RWPE1 (cell line): ENCODE results near the gene CAVIN3.
A peak's percentile ranks its signal among the peaks of the same experiment; 100 is the strongest.

Experiments used
- CTCF ChIA-PET: fragments of 350-600 bp; sonication (Branson Sonifier 250); formaldehyde crosslinking; extraction: SDS; loops from one replicate; lab custom pipeline; 2021; lab: Yijun Ruan, JAX
- POLR2A ChIA-PET: fragments of 400-600 bp; formaldehyde crosslinking; extraction: SDS; loops from one replicate; lab custom pipeline; 2020; ENCODE audit warnings: antibody characterized with exemption; ENCODE audit not compliant: low non-redundant PET; lab: Yijun Ruan, JAX
- DNase-seq: peaks from one replicate; pipeline ENCODE4 v3.0.0; 2012; ENCODE audit warnings: low spot score
- H3K27ac ChIP-seq: fragments of 450-650 bp; 2 replicates; pipeline ENCODE4 v1.5.1; 2017
- CTCF ChIP-seq: fragments of 450-650 bp; conservative IDR thresholded peaks from 2 replicates; pipeline ENCODE4 v1.5.1; 2017; ENCODE audit warnings: low read depth, mild to moderate bottlenecking

CAVIN3 gene

GRCh38 chr11:6321356-6321755, 1.1 kb upstream of the CAVIN3 start:
- POLR2A ChIA-PET, result no interaction called here
- no peak for DNase-seq
- CTCF ChIA-PET, result interaction anchor here (0.6 to 1.0 kb wide), 2 partner anchors 39 to 75 kb away, joined by 3 read pairs; no protein-coding TSS in a partner anchor
- H3K27ac ChIP-seq, result peak overlapping the region; percentile 99
- TF ChIP-seq CTCF, result no peak

- ChIA-PET CTCF (interaction anchor here (0.9 kb wide), 1 partner anchor 34 kb away, joined by 3 read pairs; no protein-coding TSS in a partner anchor), POLR2A (interaction anchor here (0.6 kb wide), 1 partner anchor 1365 kb away, joined by 5 read pairs; no protein-coding TSS in a partner anchor)
- H3K27ac ChIP-seq, result peak overlapping the region; percentile 99
- peak; percentile 94 for DNase-seq
- no peak for TF ChIP-seq CTCF
Measured at GRCh38 chr11:6319704-6320410, 444 bp downstream of the CAVIN3 start.

GRCh38 chr11:6319001-6319703, 1.1 kb downstream of the CAVIN3 start:
- DNase-seq, result no peak
- ChIA-PET CTCF (interaction anchor here (0.9 kb wide), 1 partner anchor 34 kb away, joined by 3 read pairs; no protein-coding TSS in a partner anchor), POLR2A (interaction anchor here (0.6 kb wide), 1 partner anchor 10 kb away, joined by 4 read pairs; no protein-coding TSS in a partner anchor)
- no peak for TF ChIP-seq CTCF
- H3K27ac ChIP-seq, result peak overlapping the region; percentile 99

GRCh38 chr11:6318204-6318603, 2.1 kb downstream of the CAVIN3 start:
- ChIA-PET CTCF (no interaction called here), POLR2A (interaction anchor here (0.6 kb wide), 1 partner anchor 9 kb away, joined by 4 read pairs; no protein-coding TSS in a partner anchor)
- DNase-seq, result no peak
- H3K27ac ChIP-seq, result no peak overlapping the region
- TF ChIP-seq CTCF, result no peak

- CTCF ChIA-PET, result interaction anchor here (0.5 to 3.6 kb wide), 8 partner anchors 9 to 1275 kb away, joined by 3 to 19 read pairs (median 3); no protein-coding TSS in a partner anchor
- DNase-seq, result peak; percentile 73
- TF ChIP-seq CTCF, result peak; percentile 90
- POLR2A ChIA-PET, result no interaction called here
- no peak overlapping the region for H3K27ac ChIP-seq
Measured at GRCh38 chr11:6315811-6316425, 4.4 kb downstream of the CAVIN3 start.

- TF ChIP-seq CTCF, result no peak
- no peak overlapping the region for H3K27ac ChIP-seq
- POLR2A ChIA-PET, result no interaction called here
- no peak for DNase-seq
- CTCF ChIA-PET, result interaction anchor here (1.6 kb wide), 1 partner anchor 41 kb away, joined by 5 read pairs; no protein-coding TSS in a partner anchor
Measured at GRCh38 chr11:6312106-6312505, 8.2 kb downstream of the CAVIN3 start.
